Coronary artery (tissue), 2 donors: ENCODE data around the gene DOLPP1.

Experiments
- DNase-seq: peaks from one replicate; pipeline ENCODE4 v3.0.0-alpha.2; 2017; ENCODE audit warnings: low spot score
- H3K27ac ChIP-seq, 2 donors: fragments of 200-600 bp; sonication (generic); one replicate each; pipeline ENCODE4 v1.5.1; 2016 to 2019
- H3K4me3 ChIP-seq: fragments of 200-600 bp; sonication (generic); 2 replicates; pipeline ENCODE4 v1.5.1; 2016; ENCODE audit warnings: mild to moderate bottlenecking, moderate library complexity
- CTCF ChIP-seq: fragments of 200-600 bp; sonication (generic); IDR thresholded peaks from one replicate; pipeline ENCODE4 v1.5.1; 2019; ENCODE audit warnings: antibody characterized with exemption

DOLPP1 gene

GRCh38 chr9:129105857-129106694, 25.2 kb downstream of the DOLPP1 start:
- TF ChIP-seq CTCF: no peak
- H3K27ac ChIP-seq: no peak overlapping the region
- H3K4me3 ChIP-seq: no peak overlapping the region
- DNase-seq: no peak

GRCh38 chr9:129107651-129108050, 26.7 kb downstream of the DOLPP1 start:
- Histone ChIP-seq H3K4me3 (no peak overlapping the region), H3K27ac (no peak overlapping the region)
- no peak for DNase-seq
- no peak for TF ChIP-seq CTCF

GRCh38 chr9:129108083-129108804, 27.3 kb downstream of the DOLPP1 start:
- TF ChIP-seq CTCF: no peak
- no peak for DNase-seq
- H3K4me3 ChIP-seq: no peak overlapping the region
- H3K27ac ChIP-seq: no peak overlapping the region

GRCh38 chr9:129108805-129109536, 28.1 kb downstream of the DOLPP1 start:
- TF ChIP-seq CTCF: no peak
- H3K27ac ChIP-seq: peak overlapping the region in 1 of 2 donors; percentile 91
- DNase-seq: no peak
- H3K4me3 ChIP-seq: peak overlapping the region; percentile 99

- peak overlapping the region in 1 of 2 donors; percentile 91 for H3K27ac ChIP-seq
- no peak for DNase-seq
- TF ChIP-seq CTCF: no peak
- H3K4me3 ChIP-seq: peak overlapping the region; percentile 99
Measured at GRCh38 chr9:129109537-129109903, 28.6 kb downstream of the DOLPP1 start.

GRCh38 chr9:129109952-129110739, 29.2 kb downstream of the DOLPP1 start:
- H3K27ac ChIP-seq: peak overlapping the region; percentile 88 to 91
- DNase-seq: peak; percentile 85
- H3K4me3 ChIP-seq: peak overlapping the region; percentile 99
- TF ChIP-seq CTCF: no peak
